Measurements from ENCODE around the gene ZBTB1. TPM values are rescaled to one million over a fixed set of nuclear protein-coding genes. Genes with fewer than 3 reads are reported as not detected.
A peak's percentile ranks its signal among the peaks of the same experiment; 100 is the strongest.
"Not testable (repeated sequence)": the region's sequence is repeated elsewhere in the genome, so short reads cannot be mapped to it uniquely, and the experiment has no call there.

ZBTB1 gene
- total and polyA plus RNA-seq, 4 donors = 13.4 to 65.5 (median 25.0) TPM

DNA sequence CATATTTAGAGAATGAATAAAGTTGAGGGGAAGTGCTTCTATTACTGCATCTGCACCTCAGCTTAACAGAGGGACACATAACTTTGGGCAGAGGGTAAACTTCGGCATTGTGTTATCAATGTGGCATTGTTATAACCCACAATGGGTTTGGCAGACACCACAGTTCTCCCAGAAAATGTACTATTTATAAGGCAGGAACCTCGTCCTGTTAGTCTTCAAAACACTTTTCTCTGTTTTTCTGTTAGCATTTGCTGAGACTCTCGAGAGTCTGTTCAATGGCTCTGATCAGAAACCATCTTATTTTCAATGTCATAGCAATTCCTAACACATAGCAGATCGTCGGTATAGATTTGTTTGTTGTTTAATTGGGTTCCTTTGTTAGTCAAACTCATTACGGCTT lies 59.1 kb downstream of the ZBTB1 start:
- Histone ChIP-seq H3K4me1 (ENCODE audit: control insufficient read depth in 5 of 5, insufficient read depth in 5 of 5, low read length in 5 of 5) (peaks cover 0 to 5% (median 4%) of the 10 kb centered on the region in 5 donors), H3K4me3 (no peak overlapping the region), H3K9me3 (ENCODE audit: control insufficient read depth in 4 of 4, insufficient read depth in 3 of 4, low read length in 3 of 4) (no peaks in the 10 kb centered on the region), H3K9ac (ENCODE audit: insufficient read depth in 1 of 2, low read length in 2 of 2) (no peak overlapping the region), H3K36me3 (ENCODE audit: control insufficient read depth in 4 of 4, insufficient read depth in 4 of 4, low read length in 4 of 4) (no peaks in the 10 kb centered on the region), H3K27ac (ENCODE audit: low read depth in 1 of 2, low read length in 1 of 2) (no peak overlapping the region), H3K27me3 (ENCODE audit: control insufficient read depth in 3 of 3, insufficient read depth in 3 of 3, low read length in 2 of 3) (no peaks in the 10 kb centered on the region)
- DNase-seq = no peak
- TF ChIP-seq, protein P1, sequence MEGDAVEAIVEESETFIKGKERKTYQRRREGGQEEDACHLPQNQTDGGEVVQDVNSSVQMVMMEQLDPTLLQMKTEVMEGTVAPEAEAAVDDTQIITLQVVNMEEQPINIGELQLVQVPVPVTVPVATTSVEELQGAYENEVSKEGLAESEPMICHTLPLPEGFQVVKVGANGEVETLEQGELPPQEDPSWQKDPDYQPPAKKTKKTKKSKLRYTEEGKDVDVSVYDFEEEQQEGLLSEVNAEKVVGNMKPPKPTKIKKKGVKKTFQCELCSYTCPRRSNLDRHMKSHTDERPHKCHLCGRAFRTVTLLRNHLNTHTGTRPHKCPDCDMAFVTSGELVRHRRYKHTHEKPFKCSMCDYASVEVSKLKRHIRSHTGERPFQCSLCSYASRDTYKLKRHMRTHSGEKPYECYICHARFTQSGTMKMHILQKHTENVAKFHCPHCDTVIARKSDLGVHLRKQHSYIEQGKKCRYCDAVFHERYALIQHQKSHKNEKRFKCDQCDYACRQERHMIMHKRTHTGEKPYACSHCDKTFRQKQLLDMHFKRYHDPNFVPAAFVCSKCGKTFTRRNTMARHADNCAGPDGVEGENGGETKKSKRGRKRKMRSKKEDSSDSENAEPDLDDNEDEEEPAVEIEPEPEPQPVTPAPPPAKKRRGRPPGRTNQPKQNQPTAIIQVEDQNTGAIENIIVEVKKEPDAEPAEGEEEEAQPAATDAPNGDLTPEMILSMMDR (IDR thresholded peaks at IDR 0.05; ENCODE audit: control extremely low read depth, extremely low read depth) = no peak
- WGBS, 2 donors = 73 to 78% methylated on average over 6 of the region's 6 CpGs
- ATAC-seq (ENCODE audit: insufficient read depth, low FRiP score) = no peak

DNA sequence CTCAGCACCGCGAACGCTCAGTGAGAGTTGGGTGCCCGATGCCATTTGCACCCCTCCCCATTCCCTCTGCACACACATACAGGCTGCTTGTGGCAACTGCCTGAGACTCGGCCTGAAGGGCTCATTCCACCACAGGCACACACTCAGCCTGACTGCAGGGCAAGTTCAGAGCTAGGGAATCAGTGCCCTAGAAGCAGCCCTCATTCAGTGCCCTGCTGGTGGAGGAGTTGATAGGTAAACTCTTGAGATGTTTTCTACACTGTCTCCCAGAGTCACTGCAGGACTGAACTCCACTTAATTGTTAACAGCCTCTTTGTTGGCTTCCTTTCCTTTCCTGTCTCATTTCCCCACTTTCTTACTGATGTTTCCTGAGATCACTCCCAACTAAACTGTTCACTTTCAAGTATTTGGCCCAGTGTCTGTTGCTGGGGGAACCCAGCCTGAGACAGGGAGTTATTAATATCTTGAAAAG lies 62.1 kb downstream of the ZBTB1 start:
- DNase-seq = peak; percentile 14 to 42 (median 37)
- H3K4me1 ChIP-seq (ENCODE audit: control insufficient read depth in 5 of 5, insufficient read depth in 5 of 5, low read length in 5 of 5) = peaks cover 0 to 15% (median 3%) of the 10 kb centered on the region in 5 donors
- H3K27me3 ChIP-seq (ENCODE audit: control insufficient read depth in 3 of 3, insufficient read depth in 3 of 3, low read length in 2 of 3) = no peaks in the 10 kb centered on the region
- WGBS, 2 donors = 42 to 47% methylated on average over 5 of the region's 5 CpGs
- ATAC-seq (ENCODE audit: insufficient read depth, low FRiP score) = no peak
- H3K27ac ChIP-seq (ENCODE audit: low read depth in 1 of 2, low read length in 1 of 2) = no peak overlapping the region
- no peak overlapping the region for H3K9ac ChIP-seq (ENCODE audit: insufficient read depth in 1 of 2, low read length in 2 of 2)
- TF ChIP-seq, protein P1 (IDR thresholded peaks at IDR 0.05; ENCODE audit: control extremely low read depth, extremely low read depth) = no peak
- H3K36me3 ChIP-seq (ENCODE audit: control insufficient read depth in 4 of 4, insufficient read depth in 4 of 4, low read length in 4 of 4) = no peaks in the 10 kb centered on the region
- H3K9me3 ChIP-seq (ENCODE audit: control insufficient read depth in 4 of 4, insufficient read depth in 3 of 4, low read length in 3 of 4) = no peaks in the 10 kb centered on the region
- H3K4me3 ChIP-seq = no peak overlapping the region

DNA sequence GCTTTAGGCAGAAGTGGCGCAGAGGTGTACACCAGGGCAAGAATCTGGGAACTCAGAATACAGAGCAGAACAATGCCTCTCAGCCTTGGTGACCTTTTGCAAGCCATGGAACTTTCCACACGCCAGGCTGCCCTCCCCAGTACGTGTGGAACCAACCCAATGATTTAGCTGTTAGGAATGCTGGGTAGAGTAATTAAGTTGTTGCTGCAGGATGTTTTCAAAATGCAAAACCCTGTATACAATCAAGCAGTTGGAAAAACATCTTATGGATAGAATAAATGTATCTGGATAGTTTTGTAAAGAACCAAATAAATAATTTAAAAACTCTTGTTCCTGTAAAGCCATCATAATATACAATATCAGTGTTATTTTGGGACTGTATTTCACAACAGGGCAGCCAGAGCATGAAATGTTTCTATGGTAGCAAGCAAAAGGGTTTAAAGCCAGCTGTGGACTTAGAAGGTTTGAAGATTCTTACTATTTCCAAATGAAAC lies 64.6 kb downstream of the ZBTB1 start:
- 75 to 76% methylated on average over 3 of the region's 3 CpGs for WGBS, 2 donors
- H3K4me3 ChIP-seq = no peak overlapping the region
- H3K27ac ChIP-seq (ENCODE audit: low read depth in 1 of 2, low read length in 1 of 2) = no peak overlapping the region
- H3K4me1 ChIP-seq (ENCODE audit: control insufficient read depth in 5 of 5, insufficient read depth in 5 of 5, low read length in 5 of 5) = peaks cover 0 to 29% (median 3%) of the 10 kb centered on the region in 5 donors
- no peak overlapping the region for H3K9ac ChIP-seq (ENCODE audit: insufficient read depth in 1 of 2, low read length in 2 of 2)
- H3K9me3 ChIP-seq (ENCODE audit: control insufficient read depth in 4 of 4, insufficient read depth in 3 of 4, low read length in 3 of 4) = no peaks in the 10 kb centered on the region
- no peaks in the 10 kb centered on the region for H3K36me3 ChIP-seq (ENCODE audit: control insufficient read depth in 4 of 4, insufficient read depth in 4 of 4, low read length in 4 of 4)
- TF ChIP-seq, protein P1 (IDR thresholded peaks at IDR 0.05; ENCODE audit: control extremely low read depth, extremely low read depth) = no peak
- peak; percentile 42 for ATAC-seq (ENCODE audit: insufficient read depth, low FRiP score)
- H3K27me3 ChIP-seq (ENCODE audit: control insufficient read depth in 3 of 3, insufficient read depth in 3 of 3, low read length in 2 of 3) = no peaks in the 10 kb centered on the region
- DNase-seq = peak; percentile 55 to 85 (median 83)

DNA sequence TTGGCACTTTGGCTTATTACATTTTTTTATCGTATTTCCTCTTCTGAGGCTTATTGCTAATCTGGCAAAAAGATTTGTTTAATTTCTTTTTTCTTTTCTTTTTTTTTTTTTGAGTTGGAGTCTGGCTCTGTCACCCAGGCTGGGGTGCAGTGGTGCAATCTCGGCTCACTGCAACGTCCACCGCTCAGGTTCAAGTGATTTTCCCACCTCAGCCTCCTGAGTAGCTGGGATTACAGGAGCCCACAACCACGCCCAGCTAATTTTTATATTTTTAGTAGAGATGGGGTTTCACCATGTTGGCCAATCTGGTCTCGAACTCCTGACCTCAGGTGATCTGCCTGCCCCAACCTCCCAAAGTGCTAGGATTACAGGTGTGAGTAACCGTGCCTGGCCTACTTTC lies 65.1 kb downstream of the ZBTB1 start:
- H3K36me3 ChIP-seq (ENCODE audit: control insufficient read depth in 4 of 4, insufficient read depth in 4 of 4, low read length in 4 of 4) = not testable (repeated sequence)

More for the DNA sequence above, 65.1 kb downstream of the ZBTB1 start:
- Histone ChIP-seq H3K27ac (ENCODE audit: low read depth in 1 of 2, low read length in 1 of 2) (peak overlapping the region in 1 of 2 donors; percentile 16), H3K4me1 (ENCODE audit: control insufficient read depth in 5 of 5, insufficient read depth in 5 of 5, low read length in 5 of 5) (peaks cover 0 to 29% (median 3%) of the 10 kb centered on the region in 5 donors)
- not testable (repeated sequence) for H3K27me3 ChIP-seq (ENCODE audit: control insufficient read depth in 3 of 3, insufficient read depth in 3 of 3, low read length in 2 of 3); H3K9me3 ChIP-seq (ENCODE audit: control insufficient read depth in 4 of 4, insufficient read depth in 3 of 4, low read length in 3 of 4); ATAC-seq (ENCODE audit: insufficient read depth, low FRiP score); DNase-seq; H3K9ac ChIP-seq (ENCODE audit: insufficient read depth in 1 of 2, low read length in 2 of 2); H3K4me3 ChIP-seq
- WGBS, 2 donors = 87 to 91% methylated on average over 7 of the region's 7 CpGs
